GM20000 (cell line): Measurements from ENCODE around the gene ERN2.

Experiments used
- DNase-seq: peaks from one replicate; pipeline ENCODE4 v3.0.0; 2012; ENCODE audit warnings: low spot score
- CTCF ChIP-seq: IDR thresholded peaks from 2 replicates; pipeline ENCODE4 v1.5.1; 2012; ENCODE audit warnings: mild to moderate bottlenecking, control low read depth; ENCODE audit errors: extremely low read depth, missing control alignments

ERN2 gene

GRCh38 chr16:23683487-23683886 lies 29.5 kb downstream of the ERN2 start:
- TF ChIP-seq CTCF = no peak
- no peak for DNase-seq

DNA sequence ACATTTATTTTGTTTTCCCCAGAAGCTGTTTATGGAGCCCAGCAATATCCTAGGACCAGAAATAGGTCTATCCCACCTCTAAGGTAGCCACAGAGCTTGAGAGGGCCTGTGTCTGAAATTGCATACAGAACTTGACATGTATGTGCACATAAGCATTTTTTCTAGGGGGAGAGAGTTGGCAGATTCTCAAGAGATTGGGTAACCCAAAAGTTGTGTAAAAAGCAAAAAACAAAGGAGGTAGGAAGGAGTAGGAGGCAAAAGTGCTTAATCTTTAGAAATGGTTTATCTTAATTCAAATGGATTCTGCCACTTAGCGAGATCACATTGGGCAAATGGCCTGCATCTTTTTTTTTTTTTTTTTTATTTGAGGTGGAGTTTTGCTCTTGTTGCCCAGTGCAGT lies 30.8 kb downstream of the ERN2 start:
- no peak for TF ChIP-seq CTCF
- DNase-seq = no peak

DNA sequence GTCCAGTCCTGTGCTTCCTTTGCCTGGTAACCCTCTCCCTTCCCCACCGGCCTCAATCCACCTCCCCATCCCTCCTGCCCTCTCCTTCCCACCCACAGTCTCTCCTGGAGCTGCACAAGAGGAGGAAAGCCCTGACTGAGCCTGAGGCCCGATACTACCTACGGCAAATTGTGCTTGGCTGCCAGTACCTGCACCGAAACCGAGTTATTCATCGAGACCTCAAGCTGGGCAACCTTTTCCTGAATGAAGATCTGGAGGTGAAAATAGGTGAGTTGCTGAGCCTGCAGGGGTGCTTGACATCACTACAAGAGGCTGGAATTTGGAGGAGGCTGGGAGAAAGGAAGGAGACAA lies 33.1 kb downstream of the ERN2 start:
- DNase-seq = no peak
- TF ChIP-seq CTCF = no peak

DNA sequence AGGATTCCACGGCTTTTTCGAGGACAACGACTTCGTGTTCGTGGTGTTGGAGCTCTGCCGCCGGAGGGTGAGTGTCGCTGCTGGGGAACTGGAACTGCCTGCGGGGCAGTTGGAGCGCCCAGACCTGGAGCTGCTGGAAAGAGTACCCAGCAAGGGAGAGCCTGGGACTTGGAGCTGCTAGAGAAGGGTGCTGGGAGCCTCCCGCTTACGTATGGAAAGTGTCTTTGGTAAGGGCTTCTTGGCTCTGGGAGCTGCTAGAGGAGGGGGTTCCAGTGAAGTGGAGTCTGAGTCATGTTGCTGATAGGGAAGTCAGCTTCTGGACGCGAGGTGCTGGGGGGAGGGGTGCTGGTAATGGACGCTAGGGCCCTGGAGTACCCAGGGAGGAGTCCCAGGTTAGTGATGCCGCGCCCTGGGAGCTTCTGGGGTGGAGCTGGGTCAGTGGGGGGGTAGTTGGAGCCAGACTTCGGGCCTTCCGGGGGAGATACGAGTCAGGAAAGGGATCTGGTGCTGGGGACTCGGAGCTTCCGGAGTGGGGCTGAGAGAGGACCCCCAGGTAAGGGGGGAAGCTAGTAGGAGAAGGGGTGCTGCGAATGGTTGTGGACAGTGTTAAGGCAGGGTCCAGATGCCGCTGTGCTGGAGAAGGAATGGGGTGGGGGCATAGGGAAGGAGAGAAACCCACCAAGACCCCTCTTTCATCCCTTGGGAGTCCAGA lies 33.6 kb downstream of the ERN2 start:
- TF ChIP-seq CTCF = no peak
- DNase-seq = peak; percentile 42

DNA sequence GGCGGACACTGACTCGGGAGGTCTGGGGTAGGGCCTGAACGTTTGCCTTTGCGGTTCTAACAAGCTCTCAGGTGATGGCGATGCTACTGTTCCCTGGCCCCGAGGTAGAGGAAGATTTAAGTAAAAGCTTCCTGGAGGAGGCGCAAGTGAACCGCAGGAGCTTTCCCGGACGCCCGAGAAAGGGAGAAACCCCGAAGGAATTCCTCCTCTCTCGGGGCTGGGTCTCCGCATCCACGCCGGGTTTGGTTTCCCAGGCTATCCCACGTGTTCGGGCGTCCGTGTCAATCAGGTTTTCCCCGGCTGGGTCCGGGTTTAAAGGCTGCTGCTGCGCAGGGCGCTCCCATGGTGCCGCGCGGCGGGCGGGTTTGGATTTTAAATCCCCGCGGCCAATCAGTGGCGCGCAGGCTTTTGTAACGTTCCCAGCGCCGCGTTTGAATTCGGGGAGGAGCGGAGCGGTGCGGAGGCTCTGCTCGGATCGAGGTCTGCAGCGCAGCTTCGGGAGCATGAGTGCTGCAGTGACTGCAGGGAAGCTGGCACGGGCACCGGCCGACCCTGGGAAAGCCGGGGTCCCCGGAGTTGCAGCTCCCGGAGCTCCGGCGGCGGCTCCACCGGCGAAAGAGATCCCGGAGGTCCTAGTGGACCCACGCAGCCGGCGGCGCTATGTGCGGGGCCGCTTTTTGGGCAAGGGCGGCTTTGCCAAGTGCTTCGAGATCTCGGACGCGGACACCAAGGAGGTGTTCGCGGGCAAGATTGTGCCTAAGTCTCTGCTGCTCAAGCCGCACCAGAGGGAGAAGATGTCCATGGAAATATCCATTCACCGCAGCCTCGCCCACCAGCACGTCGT lies 34.4 kb downstream of the ERN2 start, which contains the start of gene PLK1:
Gene PLK1 (plus strand): TSS at position 460 of the 844 bp plus-strand sequence. CDS start 44 bp downstream, at position 504.
- TF ChIP-seq CTCF = no peak
- peak; percentile 91 for DNase-seq

DNA sequence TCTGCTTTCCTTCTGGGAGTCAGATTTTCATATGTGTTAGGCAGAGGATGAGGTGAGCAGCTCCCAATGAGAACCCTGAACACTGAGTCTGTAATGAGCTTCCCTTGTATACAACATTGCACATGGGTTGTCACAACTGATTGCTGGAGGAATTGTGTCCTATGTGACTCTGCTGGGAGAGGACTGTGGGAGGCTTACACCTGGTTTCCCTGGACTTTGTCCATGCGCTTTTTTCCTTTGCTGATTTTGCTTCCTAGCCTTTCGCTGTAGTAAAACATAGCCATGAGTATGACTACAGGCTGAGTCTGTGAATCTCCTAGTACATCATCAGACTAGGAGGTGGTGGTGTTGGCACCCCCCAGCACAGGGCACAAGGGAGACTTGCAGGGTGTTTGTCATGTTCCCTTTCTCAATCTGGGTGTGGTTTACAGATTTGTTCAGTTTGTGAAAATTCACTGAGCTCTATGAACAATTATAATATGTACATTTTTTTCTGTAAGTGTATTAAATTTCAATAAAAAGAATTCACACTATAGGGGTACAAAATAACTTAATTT lies 36.0 kb downstream of the ERN2 start:
- no peak for TF ChIP-seq CTCF

More for the DNA sequence above, 36.0 kb downstream of the ERN2 start:
- no peak for DNase-seq
